Smooth muscle cell of the brain vasculature (primary cell): Measurements from ENCODE around the gene POU3F1.

Source experiments
- DNase-seq: peaks from one replicate; pipeline ENCODE4 v3.0.0-alpha.2; 2012; ENCODE audit warnings: low read depth, low spot score

Gene POU3F1

DNA sequence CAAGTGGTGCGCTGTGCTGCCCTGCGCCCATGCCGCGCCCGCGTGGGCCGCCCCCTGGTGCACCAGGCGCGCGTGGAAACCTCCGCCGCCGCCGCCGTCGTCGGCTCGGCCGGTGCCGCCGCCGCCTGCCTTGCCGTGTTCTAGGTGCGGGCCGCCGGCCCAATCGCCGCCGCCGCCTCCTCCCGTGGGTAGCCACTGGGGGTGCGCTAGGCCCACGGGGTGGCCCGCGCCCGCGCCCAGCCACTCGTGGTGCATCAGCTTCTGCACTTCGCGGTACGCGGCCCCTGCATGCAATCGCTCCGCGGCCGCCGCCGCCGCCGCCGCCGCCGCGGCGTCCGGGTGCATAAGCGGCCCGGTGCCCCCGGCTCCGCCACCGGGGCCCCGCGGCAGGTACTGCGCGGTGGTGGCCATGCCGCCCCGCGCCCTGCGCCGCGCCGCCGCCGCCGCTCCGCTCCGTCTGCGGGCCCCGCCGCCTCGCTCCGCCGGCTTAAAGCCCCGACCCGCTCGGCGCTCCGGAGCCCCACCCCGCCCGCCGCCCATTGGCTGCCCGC, at the start of gene POU3F1:
POU3F1 (minus strand) TSS at position 461 of the 551 bp plus-strand sequence; CDS start at position 411, 50 bp downstream.
- no peak for DNase-seq

- DNase-seq: no peak
Observed at GRCh38 chr1:38095454-38095931, 48.9 kb upstream of the POU3F1 start.

- no peak for DNase-seq
Observed at GRCh38 chr1:38094711-38095290, 48.2 kb upstream of the POU3F1 start.

DNA sequence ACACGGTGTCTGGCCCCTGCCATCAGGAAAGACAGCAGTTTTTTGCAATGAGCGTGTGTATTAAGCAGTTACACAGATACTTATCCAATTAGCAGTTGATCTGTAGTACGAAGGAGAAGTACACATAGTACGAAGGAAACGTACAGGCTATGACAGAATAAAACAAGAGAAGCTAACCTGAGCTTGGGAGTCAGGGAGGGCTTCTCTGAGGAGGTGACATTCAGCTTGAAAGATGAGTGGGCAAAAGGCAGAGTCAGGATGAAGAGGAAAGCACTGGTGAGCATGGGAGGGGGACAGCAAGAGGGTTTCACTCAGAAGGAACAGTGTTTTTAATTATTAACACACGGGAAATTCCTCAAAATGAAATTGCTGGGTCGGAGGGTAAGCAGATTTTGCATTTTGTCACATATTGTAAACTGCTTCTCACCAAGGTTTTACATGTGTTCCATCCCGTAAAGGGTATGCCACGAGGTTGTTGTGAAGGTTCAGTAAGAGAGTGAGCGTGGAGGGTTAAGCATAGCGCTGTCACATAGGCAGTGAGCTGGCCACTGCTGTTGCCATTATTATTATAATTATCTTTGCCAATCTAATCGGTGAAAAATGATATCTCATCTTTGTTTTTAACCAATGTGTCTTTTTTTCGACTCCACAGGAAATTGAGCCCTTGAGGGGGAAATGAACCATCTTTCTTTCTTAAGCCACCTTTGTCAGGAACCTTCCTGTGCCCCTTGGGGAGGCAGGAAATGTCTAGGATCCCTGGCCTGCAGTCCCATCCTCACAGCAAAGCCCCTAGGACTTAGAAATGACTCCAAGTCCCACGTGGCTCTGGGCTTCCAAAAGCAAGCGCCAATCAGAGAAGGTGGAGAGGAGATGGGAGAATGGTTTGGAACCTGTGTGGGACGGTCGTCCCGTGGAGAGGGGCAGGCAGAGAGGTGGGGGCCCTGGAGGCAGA, 47.3 kb upstream of the POU3F1 start:
- DNase-seq: no peak

GRCh38 chr1:38092256-38092655, 45.7 kb upstream of the POU3F1 start:
- DNase-seq: no peak

DNA sequence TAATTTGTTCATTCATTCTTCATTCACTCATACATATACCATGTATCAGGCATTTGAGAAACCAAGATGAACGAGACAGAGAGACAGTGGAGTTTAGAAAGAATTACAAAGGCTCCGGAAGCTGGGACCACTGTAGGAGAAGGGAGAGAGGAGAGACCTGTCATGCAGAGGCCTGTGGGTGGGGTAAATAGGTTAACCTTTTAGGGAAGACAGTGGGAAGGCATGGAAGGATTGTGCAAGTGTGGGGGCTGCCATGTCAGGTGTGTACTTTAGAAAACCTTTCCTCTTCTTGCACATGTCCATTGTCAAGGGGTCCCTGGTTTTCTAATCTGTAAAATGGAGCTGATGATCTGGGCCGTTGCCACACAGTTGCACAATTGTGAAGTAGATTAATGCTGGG, 44.2 kb upstream of the POU3F1 start:
- no peak for DNase-seq

DNA sequence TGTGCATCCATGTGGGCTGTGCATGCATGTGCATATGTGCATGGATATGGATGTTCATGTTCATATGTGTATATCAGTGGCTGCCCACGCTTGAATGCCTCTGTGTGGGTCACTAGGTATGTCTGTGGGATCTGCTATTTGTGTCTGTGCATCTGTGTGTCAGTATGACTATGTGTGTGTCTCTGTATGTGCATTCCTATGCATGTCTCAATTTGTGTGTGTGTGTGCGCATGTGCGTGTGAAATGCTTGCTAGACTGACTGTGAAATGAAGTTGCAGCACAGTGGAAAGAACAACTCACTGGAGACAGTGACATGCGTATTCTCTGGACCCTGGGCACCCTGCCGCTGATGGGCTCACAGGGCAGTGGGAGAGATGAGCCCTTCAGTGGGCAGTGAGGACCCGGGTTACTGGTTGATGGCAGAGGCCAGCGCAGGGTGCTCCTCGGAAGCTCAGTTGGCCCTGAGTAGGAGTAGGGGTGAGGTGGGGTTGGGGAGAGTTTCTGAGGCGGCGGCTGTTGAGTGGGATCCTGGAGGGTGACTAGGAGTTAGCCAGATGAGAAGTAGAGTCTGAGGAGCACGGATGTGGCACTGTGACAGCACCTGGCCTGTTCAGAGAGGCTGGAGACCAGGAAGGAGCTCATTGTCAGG, 43.2 kb upstream of the POU3F1 start:
- no peak for DNase-seq

DNA sequence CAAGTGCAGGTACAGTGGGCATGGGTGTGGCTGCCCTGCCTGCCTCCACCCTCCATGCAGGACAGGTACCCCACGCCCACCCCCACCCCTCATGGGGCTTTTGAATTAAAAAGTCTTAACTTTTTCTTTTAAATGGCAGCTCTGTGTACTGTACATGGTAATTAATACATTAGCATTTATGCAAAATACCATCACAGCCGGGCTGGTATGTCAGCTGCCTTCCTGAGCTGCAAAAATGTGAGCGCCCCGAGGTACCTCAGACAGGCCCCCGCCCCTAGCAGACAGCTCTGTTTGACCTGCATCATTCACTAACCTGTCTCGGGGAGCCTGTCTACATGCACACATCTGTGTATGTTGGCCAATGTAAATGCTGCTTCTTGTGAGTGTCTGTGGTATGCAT, 42.2 kb upstream of the POU3F1 start:
- no peak for DNase-seq

GRCh38 chr1:38088366-38088765, 41.8 kb upstream of the POU3F1 start:
- no peak for DNase-seq

DNA sequence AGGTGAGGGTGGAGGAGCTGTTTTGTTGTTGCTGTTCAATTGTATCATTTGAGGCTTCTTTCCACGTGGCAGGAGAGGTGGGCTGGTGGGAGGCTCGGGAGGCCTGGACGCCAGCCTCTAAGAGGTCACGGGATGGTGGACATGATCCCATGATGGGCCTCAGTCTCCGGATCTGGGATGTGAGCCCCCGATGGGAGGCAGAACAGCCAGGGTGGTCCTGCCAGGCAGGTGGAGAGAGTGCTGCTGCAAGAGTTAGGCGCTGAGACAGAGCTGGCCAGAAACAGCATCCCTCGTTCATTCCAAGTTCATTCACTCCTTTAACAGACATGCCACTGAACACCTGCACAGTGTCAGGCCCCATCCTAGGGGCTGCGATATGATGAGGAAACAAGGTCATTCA, 41.1 kb upstream of the POU3F1 start:
- DNase-seq: no peak

GRCh38 chr1:38085666-38086330, 39.2 kb upstream of the POU3F1 start:
- DNase-seq: peak; percentile 41

DNA sequence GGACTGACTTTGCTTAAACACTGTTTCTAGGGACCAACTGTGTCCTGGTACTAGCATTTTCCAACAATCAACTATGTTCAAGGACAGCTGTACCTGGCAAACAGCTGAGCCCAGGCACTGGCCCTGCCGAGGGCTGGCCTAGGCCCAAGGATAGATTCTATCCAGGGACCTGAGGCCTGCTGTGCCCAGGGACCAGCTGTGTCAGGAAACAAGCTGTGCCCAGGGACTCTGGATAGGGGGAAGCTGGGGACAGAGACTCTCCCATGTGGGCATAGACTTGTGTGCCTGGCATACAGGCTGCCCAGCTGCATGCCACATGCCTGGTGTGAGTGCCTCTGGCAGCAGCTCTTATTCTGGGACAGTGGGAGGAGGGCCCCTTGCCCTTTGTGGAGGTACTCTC, 38.1 kb upstream of the POU3F1 start:
- no peak for DNase-seq

- DNase-seq: no peak
Observed at GRCh38 chr1:38084113-38084512, 37.5 kb upstream of the POU3F1 start.

- DNase-seq: no peak
Observed at GRCh38 chr1:38083541-38083940, 36.9 kb upstream of the POU3F1 start.

GRCh38 chr1:38082769-38083263, 36.2 kb upstream of the POU3F1 start:
- DNase-seq: no peak

- DNase-seq: no peak
Observed at GRCh38 chr1:38079019-38079418, 32.4 kb upstream of the POU3F1 start.

DNA sequence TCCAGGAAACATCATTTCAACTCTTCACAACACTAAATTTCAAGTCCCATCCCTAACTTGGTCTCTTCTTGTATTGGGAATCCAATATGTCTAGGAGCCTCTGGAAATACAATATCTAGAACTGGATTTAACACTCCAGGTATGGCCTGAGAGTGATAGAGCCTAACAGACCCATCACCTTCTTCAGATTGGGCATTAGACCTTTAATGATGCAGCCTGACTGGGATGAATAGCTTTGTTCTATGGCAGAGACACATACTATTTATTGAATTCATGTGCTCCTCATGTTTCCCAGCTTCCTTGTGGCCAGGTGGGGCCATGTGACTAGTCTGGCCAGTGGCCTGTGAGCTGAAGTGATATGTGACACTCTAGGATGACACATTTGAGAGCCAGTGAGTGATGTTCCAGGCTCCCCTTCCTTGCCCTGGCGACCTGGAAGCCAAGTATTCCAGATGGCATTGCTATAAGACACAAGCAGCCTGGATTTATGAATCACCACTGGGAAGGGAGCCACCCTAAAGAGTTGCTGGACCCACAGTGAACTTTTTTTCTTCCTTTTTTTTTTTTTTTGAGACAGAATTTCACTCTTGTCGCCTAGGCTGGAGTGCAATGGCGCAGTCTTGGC, 31.0 kb upstream of the POU3F1 start:
- DNase-seq: no peak

DNA sequence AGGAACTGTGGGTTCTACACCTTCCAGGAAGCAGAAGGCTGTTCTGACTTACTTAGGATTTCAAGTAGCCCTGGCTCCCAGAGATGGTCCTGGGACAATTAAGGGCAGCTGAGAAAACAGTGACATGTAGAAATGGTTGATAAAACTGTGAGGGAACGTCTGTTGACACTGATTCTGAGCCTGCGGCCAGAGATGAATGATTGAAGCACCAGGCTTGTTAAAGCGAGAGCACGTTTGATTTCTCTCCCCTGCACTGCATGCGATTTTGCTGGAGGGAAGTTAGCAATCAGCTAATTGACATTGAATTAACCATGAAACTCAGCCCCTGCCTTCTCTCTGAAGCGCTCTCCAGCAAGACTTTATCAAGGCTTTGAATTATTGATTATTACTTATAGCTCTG, 29.9 kb upstream of the POU3F1 start:
- DNase-seq: no peak

DNA sequence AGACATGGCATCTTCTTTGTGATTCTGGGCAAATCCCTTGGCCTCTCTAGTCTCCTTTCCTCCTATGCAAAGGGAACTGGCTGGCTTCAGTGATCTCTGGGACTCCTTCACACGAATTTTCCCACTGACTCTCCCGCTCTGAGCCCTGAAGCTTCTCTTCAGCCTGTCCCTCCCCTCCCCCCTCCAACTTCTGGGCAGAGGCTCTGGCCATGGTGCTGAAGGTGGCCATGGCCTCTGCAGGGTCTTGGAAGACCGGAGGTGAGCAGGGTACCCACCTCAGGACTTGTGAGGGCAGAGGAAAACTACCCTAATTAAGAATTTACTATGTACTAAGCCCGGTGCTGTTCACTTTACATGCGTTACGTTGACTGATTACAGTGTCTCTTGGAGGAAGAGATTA, 29.4 kb upstream of the POU3F1 start:
- no peak for DNase-seq

DNA sequence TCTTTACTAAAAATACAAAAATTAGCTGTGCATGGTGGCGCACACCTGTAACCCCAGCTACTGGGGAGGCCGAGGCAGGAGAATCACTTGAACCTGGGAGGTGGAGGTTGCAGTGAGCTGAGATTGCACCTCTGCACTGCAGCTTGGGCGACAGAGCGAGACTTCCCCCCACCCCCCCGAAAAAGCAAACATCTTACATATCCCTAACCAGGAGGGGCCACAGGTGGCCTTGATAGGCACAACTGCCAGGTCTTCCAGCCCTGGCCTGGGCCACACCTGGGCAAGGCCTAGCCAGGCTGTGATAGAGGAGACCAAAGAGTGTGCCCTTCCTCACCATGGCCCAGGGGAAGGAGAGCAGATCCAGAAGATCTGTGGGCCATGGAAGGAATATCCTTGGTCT, 28.6 kb upstream of the POU3F1 start:
- DNase-seq: no peak

DNA sequence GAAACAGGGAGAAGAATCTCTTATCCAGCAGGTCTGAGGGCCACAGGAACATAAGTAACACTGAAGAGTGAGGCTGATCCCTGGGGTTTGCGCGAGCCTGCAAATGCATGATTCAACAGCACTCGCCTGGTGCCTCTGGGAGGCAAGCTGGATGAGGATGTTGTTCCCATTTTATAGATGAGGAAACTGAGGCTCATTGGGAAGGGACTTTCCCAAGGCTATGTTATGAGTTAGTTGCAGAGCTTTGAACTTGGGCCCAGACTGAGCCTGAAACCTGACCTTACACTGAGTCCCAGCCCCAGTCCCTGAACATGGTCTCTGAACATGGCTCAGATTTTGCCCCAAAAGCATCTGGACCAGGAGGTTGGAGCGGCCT, 27.7 kb upstream of the POU3F1 start:
- DNase-seq: no peak
